UCSD-AML1 (cell line): ENCODE measurements around the gene IGDCC3.

ENCODE experiments used
- DNase-seq: peaks from one replicate; lab custom pipeline; 2025; ENCODE audit not compliant: unreplicated experiment; lab: John Stamatoyannopoulos, UW

Gene IGDCC3

GRCh38 chr15:65300924-65301441, 76.8 kb downstream of the IGDCC3 start:
- no peak for DNase-seq

GRCh38 chr15:65298731-65299130, 79.1 kb downstream of the IGDCC3 start:
- no peak for DNase-seq

GRCh38 chr15:65292938-65293518, 84.8 kb downstream of the IGDCC3 start:
- DNase-seq: no peak

GRCh38 chr15:65290228-65290627, 87.6 kb downstream of the IGDCC3 start:
- DNase-seq: no peak

- DNase-seq: no peak
Observed at GRCh38 chr15:65289261-65289854, 88.4 kb downstream of the IGDCC3 start.

- no peak for DNase-seq
Observed at GRCh38 chr15:65287520-65287855, 90.3 kb downstream of the IGDCC3 start.

- DNase-seq: peak; percentile 88
Observed at GRCh38 chr15:65286704-65287519, 90.9 kb downstream of the IGDCC3 start, which contains the start of gene PARP16. Gene PARP16 (minus strand): TSS chr15:65286883. CDS start chr15:65286426, 457 bp downstream.

GRCh38 chr15:65286069-65286703, 91.6 kb downstream of the IGDCC3 start:
- DNase-seq: peak; percentile 60

GRCh38 chr15:65285291-65286068, 92.3 kb downstream of the IGDCC3 start:
- no peak for DNase-seq

- no peak for DNase-seq
Observed at GRCh38 chr15:65278480-65278879, 99.3 kb downstream of the IGDCC3 start.
